Activated CD4-positive, alpha-beta T cell treated with anti-CD3 and anti-CD28 coated beads for 48 hours (primary cell): Measurements from ENCODE around the gene OR52E5.

Experiments
- DNase-seq: peaks from one replicate; pipeline ENCODE4 v3.0.0-alpha.2; 2020

The OR52E5 gene

DNA sequence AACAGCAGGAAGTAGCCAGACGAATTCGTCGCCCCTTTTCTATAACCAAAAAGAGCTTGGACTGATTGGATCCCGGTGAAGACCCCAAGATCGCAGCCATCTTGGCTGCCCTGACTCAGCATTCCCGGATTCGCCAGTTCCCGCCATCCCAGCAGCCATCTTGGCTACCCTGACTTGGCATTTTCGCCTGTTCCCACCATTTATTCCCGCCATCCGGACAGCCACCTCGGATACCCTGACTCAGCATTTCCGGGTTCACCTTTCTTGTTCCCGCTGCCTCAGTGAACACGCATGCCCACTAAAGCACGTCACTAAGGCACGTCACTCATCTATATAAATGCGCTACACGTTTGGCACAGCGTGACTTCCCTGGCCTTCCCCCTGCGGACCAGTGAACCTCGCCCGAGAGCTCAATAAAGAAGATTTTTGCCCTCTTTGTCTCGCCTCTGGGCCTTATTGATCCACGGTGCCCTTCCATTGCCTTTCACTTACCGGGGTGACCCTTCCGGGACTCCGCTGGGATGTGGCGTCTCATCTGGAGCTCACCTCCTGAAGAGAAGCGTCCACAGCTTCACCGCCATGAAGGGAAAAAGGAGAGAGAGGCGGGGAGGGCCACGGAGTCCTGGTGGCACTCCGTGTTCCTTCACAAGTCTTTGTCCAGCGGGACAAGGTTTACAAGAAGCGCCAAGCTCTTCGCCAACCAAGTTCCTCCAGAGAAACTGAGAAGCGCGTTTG is 45.0 kb downstream of the OR52E5 start:
- no peak for DNase-seq

- DNase-seq = no peak
Observed at GRCh38 chr11:5938603-5938965, 45.6 kb downstream of the OR52E5 start.

DNA sequence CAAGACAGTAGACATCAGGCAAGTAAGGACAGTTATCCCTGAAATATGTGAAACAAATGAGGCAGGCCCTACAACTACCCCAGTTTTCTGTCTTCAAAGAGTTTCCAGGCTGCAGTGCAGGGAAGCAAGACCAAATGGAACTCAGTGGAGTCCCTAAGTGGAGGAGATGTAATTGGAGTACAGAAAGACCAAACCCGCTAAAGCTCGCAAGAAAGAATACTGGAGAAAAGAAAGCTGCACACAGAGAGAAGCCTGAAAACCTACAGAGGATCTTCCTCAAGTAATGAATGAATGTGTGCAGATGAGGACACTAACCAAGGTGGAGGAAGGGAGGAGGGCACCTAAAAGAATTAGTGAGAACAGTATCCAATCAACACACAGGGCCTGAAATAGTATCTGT is 47.7 kb downstream of the OR52E5 start:
- no peak for DNase-seq

- DNase-seq = no peak
Observed at GRCh38 chr11:5941951-5942350, 48.9 kb downstream of the OR52E5 start, which contains the start of gene OR56A3. Gene OR56A3 (plus strand): TSS chr11:5942251. CDS start chr11:5947347, 5,096 bp downstream.
